Smooth muscle cell of trachea (primary cell): ENCODE measurements around the gene PI4K2B. TPM values are rescaled to one million over a fixed set of nuclear protein-coding genes. Genes with fewer than 3 reads are reported as not detected.

Experiments
- total RNA-seq: library from RNA; depleted of rRNA; stranded (reverse); fragments of >200 nt; gene quantifications from 2 replicates; pipeline ENCODE4 v1.2.1, GENCODE V29; 2014

Gene PI4K2B
- total RNA-seq, result 31.4 and 51.2 TPM in 2 replicates

DNA sequence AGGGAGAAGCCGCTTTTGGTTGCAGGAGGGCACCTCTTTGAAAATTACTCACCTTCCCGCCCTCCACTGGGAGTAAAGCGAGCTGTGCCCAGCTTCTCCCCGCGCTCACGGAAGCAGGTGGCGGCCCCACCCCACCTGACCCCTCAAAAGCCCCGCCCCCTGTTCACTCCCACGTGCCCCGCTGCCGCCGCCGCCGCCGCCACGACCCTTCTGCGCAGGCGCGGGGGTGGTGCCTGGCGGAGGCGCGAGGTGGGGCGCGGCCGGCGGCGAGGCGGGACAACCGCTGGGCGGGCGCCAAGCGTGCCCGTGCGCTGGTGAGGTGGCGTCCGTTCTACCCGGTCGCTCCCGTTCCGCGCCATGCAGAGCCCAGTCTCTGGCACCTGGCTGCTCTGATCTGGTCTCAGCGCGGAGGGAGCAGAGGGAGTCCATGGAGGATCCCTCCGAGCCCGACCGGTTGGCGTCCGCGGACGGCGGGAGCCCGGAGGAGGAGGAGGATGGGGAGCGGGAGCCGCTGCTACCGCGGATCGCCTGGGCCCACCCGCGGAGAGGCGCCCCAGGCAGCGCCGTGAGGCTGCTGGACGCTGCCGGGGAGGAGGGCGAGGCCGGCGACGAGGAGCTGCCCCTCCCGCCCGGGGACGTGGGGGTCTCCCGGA, at the start of gene PI4K2B:
PI4K2B (plus strand) TSS at position 297 of the 653 bp plus-strand sequence; CDS start at position 428, 131 bp downstream.

DNA sequence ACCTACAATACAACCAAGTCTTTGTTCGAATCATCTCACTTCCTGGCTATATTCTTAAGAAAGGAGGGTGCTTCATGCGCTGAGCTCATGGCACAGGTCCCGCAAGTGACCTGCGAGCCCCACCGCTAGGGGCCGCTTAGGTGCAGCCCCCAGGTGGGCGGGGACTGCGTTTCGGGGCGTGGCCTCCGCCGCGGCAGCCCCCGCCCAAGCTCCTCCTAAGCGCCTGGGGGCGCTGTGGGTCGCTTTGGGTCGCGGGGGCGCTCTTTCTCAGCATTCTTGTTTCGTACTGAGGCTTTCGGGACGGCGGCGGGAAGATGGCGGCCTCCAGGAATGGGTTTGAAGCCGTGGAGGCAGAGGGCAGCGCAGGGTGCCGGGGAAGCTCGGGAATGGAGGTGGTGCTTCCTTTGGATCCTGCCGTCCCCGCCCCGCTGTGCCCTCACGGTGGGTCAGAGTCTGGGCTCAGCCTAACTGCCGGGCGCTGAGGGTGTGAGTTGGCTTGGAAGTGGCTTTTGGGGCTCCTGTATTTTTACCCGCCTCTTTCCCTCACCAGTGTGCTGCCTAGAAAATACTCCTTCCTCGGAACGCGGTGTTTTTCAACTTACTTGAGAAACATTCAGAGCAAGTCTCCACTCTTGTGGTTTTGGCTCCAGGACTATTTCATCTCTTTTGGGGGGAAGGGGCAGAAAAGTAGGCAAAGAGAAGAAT, 78.8 kb downstream of the PI4K2B start, which contains the start of gene ZCCHC4:
ZCCHC4 (plus strand) TSS at position 279 of the 705 bp plus-strand sequence; CDS start at position 315, 36 bp downstream.

Other genes with a start within 250 kb of the PI4K2B start
- under 0.01 TPM in 1 of 2 replicates, not detected in the other for gene LGI2, start 203.1 kb upstream of the PI4K2B start, total RNA-seq
- 8.4 and 13.1 TPM in 2 replicates for gene SEPSECS, start 73.6 kb upstream of the PI4K2B start, total RNA-seq
- 12.2 and 16.9 TPM in 2 replicates for gene ZCCHC4, start 78.7 kb downstream of the PI4K2B start, total RNA-seq
- 26.0 and 42.2 TPM in 2 replicates for gene ANAPC4, start 143.2 kb downstream of the PI4K2B start, total RNA-seq